ENCODE data around the gene XAB2.

The XAB2 gene

GRCh38 chr19:7629347-7630054, at the start of gene XAB2, which contains the start of gene PET100:
Gene XAB2, minus strand, starts transcription at chr19:7629545. Its CDS starts 18 bp downstream, at chr19:7629527.
Gene PET100, plus strand, starts transcription at chr19:7629793. Its CDS starts 41 bp downstream, at chr19:7629834.
- peaks cover 2% of the 10 kb centered on the region for H3K36me3 Mint-ChIP-seq
- H3K27me3 Mint-ChIP-seq: no peaks in the 10 kb centered on the region
- H3K27ac Mint-ChIP-seq: peak within 1 kb of the TSS; percentile 99
- H3K4me1 Mint-ChIP-seq (ENCODE audit: low read depth): peaks cover 38% of the 10 kb centered on the region
- no peaks in the 10 kb centered on the region for H3K9me3 Mint-ChIP-seq (ENCODE audit: low read depth)
- peak within 1 kb of the TSS; percentile 99 for H3K4me3 Mint-ChIP-seq

- H3K4me1 Mint-ChIP-seq (ENCODE audit: low read depth): peaks cover 49% of the 10 kb centered on the region
Observed at GRCh38 chr19:7677669-7678311, 48.4 kb upstream of the XAB2 start.

GRCh38 chr19:7676854-7677253, 47.5 kb upstream of the XAB2 start, which contains the start of gene MCEMP1:
Gene MCEMP1, plus strand, starts transcription at chr19:7677090. Its CDS starts 31 bp downstream, at chr19:7677121.
- H3K27ac Mint-ChIP-seq: no peak within 1 kb of the TSS
- no peaks in the 10 kb centered on the region for H3K9me3 Mint-ChIP-seq (ENCODE audit: low read depth)
- peak within 1 kb of the TSS; percentile 17 for H3K4me3 Mint-ChIP-seq
- peaks cover 10% of the 10 kb centered on the region for H3K27me3 Mint-ChIP-seq
- H3K36me3 Mint-ChIP-seq: no peaks in the 10 kb centered on the region
- peaks cover 45% of the 10 kb centered on the region for H3K4me1 Mint-ChIP-seq (ENCODE audit: low read depth)

More at GRCh38 chr19:7677669-7678311, 48.4 kb upstream of the XAB2 start:
- Mint-ChIP-seq H3K36me3 (no peaks in the 10 kb centered on the region), H3K27me3 (peaks cover 10% of the 10 kb centered on the region), H3K27ac (peak overlapping the region; percentile 41), H3K9me3 (ENCODE audit: low read depth) (no peaks in the 10 kb centered on the region), H3K4me3 (peak overlapping the region; percentile 17)

GRCh38 chr19:7676376-7676775, 47.0 kb upstream of the XAB2 start:
- Mint-ChIP-seq H3K27ac (no peak overlapping the region), H3K4me1 (ENCODE audit: low read depth) (peaks cover 42% of the 10 kb centered on the region), H3K9me3 (ENCODE audit: low read depth) (no peaks in the 10 kb centered on the region), H3K27me3 (peaks cover 12% of the 10 kb centered on the region), H3K4me3 (no peak overlapping the region), H3K36me3 (no peaks in the 10 kb centered on the region)

GRCh38 chr19:7674010-7675005, 45.0 kb upstream of the XAB2 start:
- Mint-ChIP-seq H3K27me3 (peaks cover 21% of the 10 kb centered on the region), H3K4me3 (no peak overlapping the region), H3K36me3 (no peaks in the 10 kb centered on the region), H3K9me3 (ENCODE audit: low read depth) (no peaks in the 10 kb centered on the region), H3K4me1 (ENCODE audit: low read depth) (peaks cover 41% of the 10 kb centered on the region), H3K27ac (no peak overlapping the region)

- peaks cover 20% of the 10 kb centered on the region for H3K27me3 Mint-ChIP-seq
Observed at GRCh38 chr19:7672522-7672921, 43.2 kb upstream of the XAB2 start.

GRCh38 chr19:7670790-7671189, 41.4 kb upstream of the XAB2 start:
- no peaks in the 10 kb centered on the region for H3K36me3 Mint-ChIP-seq
- no peak overlapping the region for H3K27ac Mint-ChIP-seq
- H3K4me3 Mint-ChIP-seq: peak overlapping the region; percentile 75
- peaks cover 17% of the 10 kb centered on the region for H3K27me3 Mint-ChIP-seq
- no peaks in the 10 kb centered on the region for H3K9me3 Mint-ChIP-seq (ENCODE audit: low read depth)
- H3K4me1 Mint-ChIP-seq (ENCODE audit: low read depth): peaks cover 21% of the 10 kb centered on the region

More at GRCh38 chr19:7672522-7672921, 43.2 kb upstream of the XAB2 start:
- H3K4me3 Mint-ChIP-seq: no peak overlapping the region
- H3K9me3 Mint-ChIP-seq (ENCODE audit: low read depth): no peaks in the 10 kb centered on the region
- peaks cover 35% of the 10 kb centered on the region for H3K4me1 Mint-ChIP-seq (ENCODE audit: low read depth)
- no peaks in the 10 kb centered on the region for H3K36me3 Mint-ChIP-seq
- no peak overlapping the region for H3K27ac Mint-ChIP-seq

- Mint-ChIP-seq H3K27me3 (peaks cover 18% of the 10 kb centered on the region), H3K4me3 (peak overlapping the region; percentile 75), H3K27ac (peak overlapping the region; percentile 22), H3K9me3 (ENCODE audit: low read depth) (no peaks in the 10 kb centered on the region), H3K36me3 (no peaks in the 10 kb centered on the region), H3K4me1 (ENCODE audit: low read depth) (peaks cover 20% of the 10 kb centered on the region)
Observed at GRCh38 chr19:7670150-7670783, 40.9 kb upstream of the XAB2 start.

- Mint-ChIP-seq H3K9me3 (ENCODE audit: low read depth) (no peaks in the 10 kb centered on the region), H3K4me1 (ENCODE audit: low read depth) (peaks cover 20% of the 10 kb centered on the region), H3K27me3 (peaks cover 18% of the 10 kb centered on the region), H3K4me3 (peak overlapping the region; percentile 65), H3K27ac (peak overlapping the region; percentile 43), H3K36me3 (no peaks in the 10 kb centered on the region)
Observed at GRCh38 chr19:7669641-7670040, 40.3 kb upstream of the XAB2 start.

- Mint-ChIP-seq H3K4me3 (peak within 1 kb of the TSS; percentile 65), H3K4me1 (ENCODE audit: low read depth) (peaks cover 14% of the 10 kb centered on the region), H3K36me3 (no peaks in the 10 kb centered on the region), H3K9me3 (ENCODE audit: low read depth) (no peaks in the 10 kb centered on the region), H3K27me3 (peaks cover 13% of the 10 kb centered on the region), H3K27ac (peak within 1 kb of the TSS; percentile 43)
Observed at GRCh38 chr19:7668842-7669241, 39.5 kb upstream of the XAB2 start, which contains the start of gene RETN. Gene RETN, plus strand, starts transcription at chr19:7669049. Its CDS starts 278 bp downstream, at chr19:7669327.

GRCh38 chr19:7665076-7665475, 35.7 kb upstream of the XAB2 start:
- H3K27me3 Mint-ChIP-seq: peaks cover 5% of the 10 kb centered on the region
- no peaks in the 10 kb centered on the region for H3K9me3 Mint-ChIP-seq (ENCODE audit: low read depth)
- peaks cover 8% of the 10 kb centered on the region for H3K4me1 Mint-ChIP-seq (ENCODE audit: low read depth)
- no peaks in the 10 kb centered on the region for H3K36me3 Mint-ChIP-seq
- H3K27ac Mint-ChIP-seq: no peak overlapping the region
- no peak overlapping the region for H3K4me3 Mint-ChIP-seq

GRCh38 chr19:7663706-7664105, 34.4 kb upstream of the XAB2 start:
- no peaks in the 10 kb centered on the region for H3K36me3 Mint-ChIP-seq
- H3K27ac Mint-ChIP-seq: no peak overlapping the region
- peaks cover under 1% of the 10 kb centered on the region for H3K4me1 Mint-ChIP-seq (ENCODE audit: low read depth)
- H3K27me3 Mint-ChIP-seq: peaks cover 1% of the 10 kb centered on the region
- H3K4me3 Mint-ChIP-seq: no peak overlapping the region
- no peaks in the 10 kb centered on the region for H3K9me3 Mint-ChIP-seq (ENCODE audit: low read depth)

- H3K4me3 Mint-ChIP-seq: no peak overlapping the region
- no peaks in the 10 kb centered on the region for H3K36me3 Mint-ChIP-seq
- H3K9me3 Mint-ChIP-seq (ENCODE audit: low read depth): no peaks in the 10 kb centered on the region
- peaks cover 1% of the 10 kb centered on the region for H3K27me3 Mint-ChIP-seq
- H3K4me1 Mint-ChIP-seq (ENCODE audit: low read depth): peaks cover 9% of the 10 kb centered on the region
- no peak overlapping the region for H3K27ac Mint-ChIP-seq
Observed at GRCh38 chr19:7662657-7663056, 33.3 kb upstream of the XAB2 start.

All from activated naive CD8-positive, alpha-beta T cell (primary cell).